Measurements from ENCODE around the gene TMEM123. TPM values are rescaled to one million over a fixed set of nuclear protein-coding genes. Genes with fewer than 3 reads are reported as not detected.

TMEM123 gene
- total and polyA plus RNA-seq, 10 of the 15 experiments (the other 5 are each of a cell fraction or from before 2014, with no cell fraction given), result 35.1 to 667 (median 123) TPM

DNA sequence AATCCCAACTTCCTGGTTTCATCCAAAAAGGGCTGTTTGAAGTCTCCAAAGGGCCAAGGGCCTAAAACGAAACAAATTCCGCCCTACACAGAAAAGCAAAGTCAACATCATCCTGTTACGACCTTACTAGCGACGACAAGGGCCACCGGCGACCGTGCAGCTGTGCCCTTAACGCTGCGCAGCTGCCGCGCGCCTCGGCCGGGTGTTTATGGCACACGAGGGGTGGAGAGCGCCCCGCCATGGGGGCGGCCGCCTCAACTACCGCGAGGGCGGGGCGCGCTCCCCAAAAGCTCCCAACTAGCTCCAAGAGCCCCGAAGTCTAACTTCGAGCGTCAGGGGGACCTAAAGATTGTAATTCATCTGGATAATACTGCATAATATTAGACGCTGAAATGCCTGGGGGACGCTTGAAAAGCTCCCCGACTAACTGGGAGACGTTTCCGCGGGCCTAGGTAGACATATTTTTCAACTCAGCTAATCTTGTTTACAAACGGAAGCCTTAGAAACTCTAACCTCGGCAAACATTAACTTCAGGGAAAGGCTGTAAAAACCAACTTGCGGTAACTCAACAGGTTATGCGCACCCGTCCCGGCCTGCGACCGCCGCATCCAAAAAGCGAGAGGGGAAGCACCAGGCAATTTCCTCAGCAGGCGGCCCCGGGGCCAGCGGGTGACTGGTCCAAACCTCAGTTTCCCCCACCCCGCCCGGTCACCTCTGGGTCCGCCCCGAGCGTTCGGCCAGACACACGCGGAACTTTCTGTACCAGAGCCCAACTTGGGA is 694 bp downstream of the TMEM123 start (continued):
- TF ChIP-seq YY1 (IDR thresholded peaks at IDR 0.05; ENCODE audit: low read depth, low read length), result peak; percentile 53; the same call in 1 of the 2 replicates
- no peak for TF ChIP-seq HCFC1 (IDR thresholded peaks at IDR 0.05; ENCODE audit: low read length)
- no peak for TF ChIP-seq HDAC2 (IDR thresholded peaks at IDR 0.05)
- TF ChIP-seq SUZ12 (IDR thresholded peaks at IDR 0.05; ENCODE audit: unreplicated experiment), result no peak
- peak; percentile 39; the same call in 1 of the 2 replicates for TF ChIP-seq IKZF1 (conservative IDR thresholded peaks at IDR 0.05)
- no peak for TF ChIP-seq USF1 (IDR thresholded peaks at IDR 0.05; ENCODE audit: borderline replicate concordance, extremely low read length, insufficient read depth, low read depth, low read length)
- TF ChIP-seq, protein P1, sequence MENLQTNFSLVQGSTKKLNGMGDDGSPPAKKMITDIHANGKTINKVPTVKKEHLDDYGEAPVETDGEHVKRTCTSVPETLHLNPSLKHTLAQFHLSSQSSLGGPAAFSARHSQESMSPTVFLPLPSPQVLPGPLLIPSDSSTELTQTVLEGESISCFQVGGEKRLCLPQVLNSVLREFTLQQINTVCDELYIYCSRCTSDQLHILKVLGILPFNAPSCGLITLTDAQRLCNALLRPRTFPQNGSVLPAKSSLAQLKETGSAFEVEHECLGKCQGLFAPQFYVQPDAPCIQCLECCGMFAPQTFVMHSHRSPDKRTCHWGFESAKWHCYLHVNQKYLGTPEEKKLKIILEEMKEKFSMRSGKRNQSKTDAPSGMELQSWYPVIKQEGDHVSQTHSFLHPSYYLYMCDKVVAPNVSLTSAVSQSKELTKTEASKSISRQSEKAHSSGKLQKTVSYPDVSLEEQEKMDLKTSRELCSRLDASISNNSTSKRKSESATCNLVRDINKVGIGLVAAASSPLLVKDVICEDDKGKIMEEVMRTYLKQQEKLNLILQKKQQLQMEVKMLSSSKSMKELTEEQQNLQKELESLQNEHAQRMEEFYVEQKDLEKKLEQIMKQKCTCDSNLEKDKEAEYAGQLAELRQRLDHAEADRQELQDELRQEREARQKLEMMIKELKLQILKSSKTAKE (IDR thresholded peaks at IDR 0.05; ENCODE audit: low read depth, poor library complexity, severe bottlenecking), result peak; percentile 46
- TF ChIP-seq, protein P2, sequence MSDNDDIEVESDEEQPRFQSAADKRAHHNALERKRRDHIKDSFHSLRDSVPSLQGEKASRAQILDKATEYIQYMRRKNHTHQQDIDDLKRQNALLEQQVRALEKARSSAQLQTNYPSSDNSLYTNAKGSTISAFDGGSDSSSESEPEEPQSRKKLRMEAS (IDR thresholded peaks at IDR 0.05; ENCODE audit: low read depth, low read length), result peak; percentile 86
- TF ChIP-seq, protein P3, sequence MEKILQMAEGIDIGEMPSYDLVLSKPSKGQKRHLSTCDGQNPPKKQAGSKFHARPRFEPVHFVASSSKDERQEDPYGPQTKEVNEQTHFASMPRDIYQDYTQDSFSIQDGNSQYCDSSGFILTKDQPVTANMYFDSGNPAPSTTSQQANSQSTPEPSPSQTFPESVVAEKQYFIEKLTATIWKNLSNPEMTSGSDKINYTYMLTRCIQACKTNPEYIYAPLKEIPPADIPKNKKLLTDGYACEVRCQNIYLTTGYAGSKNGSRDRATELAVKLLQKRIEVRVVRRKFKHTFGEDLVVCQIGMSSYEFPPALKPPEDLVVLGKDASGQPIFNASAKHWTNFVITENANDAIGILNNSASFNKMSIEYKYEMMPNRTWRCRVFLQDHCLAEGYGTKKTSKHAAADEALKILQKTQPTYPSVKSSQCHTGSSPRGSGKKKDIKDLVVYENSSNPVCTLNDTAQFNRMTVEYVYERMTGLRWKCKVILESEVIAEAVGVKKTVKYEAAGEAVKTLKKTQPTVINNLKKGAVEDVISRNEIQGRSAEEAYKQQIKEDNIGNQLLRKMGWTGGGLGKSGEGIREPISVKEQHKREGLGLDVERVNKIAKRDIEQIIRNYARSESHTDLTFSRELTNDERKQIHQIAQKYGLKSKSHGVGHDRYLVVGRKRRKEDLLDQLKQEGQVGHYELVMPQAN (conservative IDR thresholded peaks at IDR 0.05), result peak; percentile 65
- TF ChIP-seq ETV6 (conservative IDR thresholded peaks at IDR 0.05 in 1 of 2, IDR thresholded peaks at IDR 0.05 in 1 of 2; ENCODE audit: borderline replicate concordance in 1 of 2, low read depth in 1 of 2), result peak in 1 of 2 experiments; percentile 52; a peak in 1 of 4 replicates
- TF ChIP-seq TCF12 (IDR thresholded peaks at IDR 0.05; ENCODE audit: low read depth, low read length), result peak; percentile 92
- TF ChIP-seq NBN (IDR thresholded peaks at IDR 0.05), result peak; percentile 6; the same call in 1 of the 2 replicates
- TF ChIP-seq NFYB (IDR thresholded peaks at IDR 0.05; ENCODE audit: insufficient read depth, low read depth, low read length), result no peak
- peak; percentile 5 for TF ChIP-seq RUNX3 (IDR thresholded peaks at IDR 0.05; ENCODE audit: low read length)
- TF ChIP-seq CREM (IDR thresholded peaks at IDR 0.05; ENCODE audit: low read depth), result 0 out of 2 replicates have a peak, but pooled peaks have one; percentile 33
- TF ChIP-seq EED (IDR thresholded peaks at IDR 0.05; ENCODE audit: low read depth), result peak; percentile 28; the same call in 1 of the 2 replicates
- TF ChIP-seq RAD21 (IDR thresholded peaks at IDR 0.05; ENCODE audit: insufficient read depth, low read depth, low read length), result peak; percentile 20; the same call in 1 of the 2 replicates
- peak; percentile 39; the same call in 1 of the 2 replicates for TF ChIP-seq NRF1 (conservative IDR thresholded peaks at IDR 0.05; ENCODE audit: low read depth, low read length)
- TF ChIP-seq POLR2AphosphoS5 (IDR thresholded peaks at IDR 0.05; ENCODE audit: low read length), result peak; percentile 55; the same call in 1 of the 2 replicates
- TF ChIP-seq NR2F1 (conservative IDR thresholded peaks at IDR 0.05), result no peak
- TF ChIP-seq, protein P4, sequence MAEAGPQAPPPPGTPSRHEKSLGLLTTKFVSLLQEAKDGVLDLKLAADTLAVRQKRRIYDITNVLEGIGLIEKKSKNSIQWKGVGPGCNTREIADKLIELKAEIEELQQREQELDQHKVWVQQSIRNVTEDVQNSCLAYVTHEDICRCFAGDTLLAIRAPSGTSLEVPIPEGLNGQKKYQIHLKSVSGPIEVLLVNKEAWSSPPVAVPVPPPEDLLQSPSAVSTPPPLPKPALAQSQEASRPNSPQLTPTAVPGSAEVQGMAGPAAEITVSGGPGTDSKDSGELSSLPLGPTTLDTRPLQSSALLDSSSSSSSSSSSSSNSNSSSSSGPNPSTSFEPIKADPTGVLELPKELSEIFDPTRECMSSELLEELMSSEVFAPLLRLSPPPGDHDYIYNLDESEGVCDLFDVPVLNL (IDR thresholded peaks at IDR 0.05; ENCODE audit: low read depth, low read length), result peak; percentile 24; the same call in 1 of the 2 replicates
- no peak for TF ChIP-seq ESRRA (IDR thresholded peaks at IDR 0.05; ENCODE audit: low read length)
- peak; percentile 26; the same call in 1 of the 2 replicates for TF ChIP-seq SMARCA5 (IDR thresholded peaks at IDR 0.05)
- 0 out of 2 replicates have a peak, but pooled peaks have one; percentile 12 for TF ChIP-seq ATF7 (IDR thresholded peaks at IDR 0.05; ENCODE audit: low read depth)
- TF ChIP-seq CHD2 (IDR thresholded peaks at IDR 0.05; ENCODE audit: borderline replicate concordance, low read depth, low read length), result peak; percentile 57; the same call in 1 of the 2 replicates

Data from GM12878 (cell line).